Uterus (tissue), 2 donors: ENCODE measurements around the gene TCTN1.
"Not testable (repeated sequence)": the region's sequence is repeated elsewhere in the genome, so short reads cannot be mapped to it uniquely, and the experiment has no call there.

Experiments
- POLR2A ChIP-seq, 2 donors: fragments of 450-650 bp; IDR thresholded peaks; one replicate each; pipeline ENCODE4 v1.6.1; 2016; ENCODE audit warnings: antibody characterized with exemption in 2 of 2, mild to moderate bottlenecking in 1 of 2, moderate library complexity in 1 of 2
- TF ChIP-seq, protein P1 (sequence below), 4 experiments: fragments of 200-600 bp in 2 of 4; fragments of 450-650 bp in 2 of 4; sonication (generic) in 2 of 4; IDR thresholded peaks; one replicate each; pipeline ENCODE4 v1.5.1; 2016 to 2019; ENCODE audit warnings: antibody characterized with exemption in 4 of 4, mild to moderate bottlenecking in 2 of 4, moderate library complexity in 1 of 4

DNA sequence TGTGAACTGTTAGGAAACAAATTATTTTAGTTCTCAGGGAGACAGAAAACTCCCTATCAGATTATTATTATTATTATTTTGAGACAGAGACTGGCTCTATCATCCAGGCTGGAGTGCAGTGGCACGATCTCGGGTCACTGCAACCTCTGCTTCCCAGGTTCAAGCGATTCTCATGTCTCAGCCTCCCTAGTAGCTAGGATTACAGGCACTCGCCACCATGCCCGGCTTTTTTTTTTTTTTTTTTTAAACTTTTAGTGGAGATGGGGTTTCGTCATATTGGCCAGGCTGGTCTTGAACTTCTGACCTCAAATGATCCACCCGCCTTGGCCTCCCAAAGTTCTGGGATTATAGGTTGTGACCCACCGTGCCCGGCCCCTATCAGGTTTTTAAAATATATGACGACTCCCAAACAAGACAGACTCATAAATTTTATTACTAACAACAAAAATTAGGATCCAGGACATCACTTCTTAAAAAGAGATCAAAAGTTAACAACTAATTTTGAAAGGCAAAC is 39.2 kb upstream of the TCTN1 start:
- TF ChIP-seq, protein P1, sequence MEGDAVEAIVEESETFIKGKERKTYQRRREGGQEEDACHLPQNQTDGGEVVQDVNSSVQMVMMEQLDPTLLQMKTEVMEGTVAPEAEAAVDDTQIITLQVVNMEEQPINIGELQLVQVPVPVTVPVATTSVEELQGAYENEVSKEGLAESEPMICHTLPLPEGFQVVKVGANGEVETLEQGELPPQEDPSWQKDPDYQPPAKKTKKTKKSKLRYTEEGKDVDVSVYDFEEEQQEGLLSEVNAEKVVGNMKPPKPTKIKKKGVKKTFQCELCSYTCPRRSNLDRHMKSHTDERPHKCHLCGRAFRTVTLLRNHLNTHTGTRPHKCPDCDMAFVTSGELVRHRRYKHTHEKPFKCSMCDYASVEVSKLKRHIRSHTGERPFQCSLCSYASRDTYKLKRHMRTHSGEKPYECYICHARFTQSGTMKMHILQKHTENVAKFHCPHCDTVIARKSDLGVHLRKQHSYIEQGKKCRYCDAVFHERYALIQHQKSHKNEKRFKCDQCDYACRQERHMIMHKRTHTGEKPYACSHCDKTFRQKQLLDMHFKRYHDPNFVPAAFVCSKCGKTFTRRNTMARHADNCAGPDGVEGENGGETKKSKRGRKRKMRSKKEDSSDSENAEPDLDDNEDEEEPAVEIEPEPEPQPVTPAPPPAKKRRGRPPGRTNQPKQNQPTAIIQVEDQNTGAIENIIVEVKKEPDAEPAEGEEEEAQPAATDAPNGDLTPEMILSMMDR (IDR thresholded peaks at IDR 0.05): not testable (repeated sequence)
- not testable (repeated sequence) for TF ChIP-seq POLR2A (IDR thresholded peaks at IDR 0.05)
